Fibroblast of mammary gland (primary cell): ENCODE results near the gene MACROH2A1.
A peak's percentile ranks its signal among the peaks of the same experiment; 100 is the strongest.

Source experiments
- DNase-seq: peaks from one replicate; pipeline ENCODE4 v3.0.0-alpha.2; 2010; ENCODE audit warnings: low read depth
- H3K4me3 ChIP-seq: 2 replicates; pipeline ENCODE4 v1.5.1; 2011; ENCODE audit warnings: low read depth, mild to moderate bottlenecking, low read length, moderate library complexity; ENCODE audit not compliant: control insufficient read depth
- TF ChIP-seq, protein P1 (sequence below): conservative IDR thresholded peaks from 2 replicates; pipeline ENCODE4 v1.5.1; 2011; ENCODE audit warnings: low read depth, low read length, inconsistent platforms; ENCODE audit not compliant: control insufficient read depth, insufficient read depth

The MACROH2A1 gene

DNA sequence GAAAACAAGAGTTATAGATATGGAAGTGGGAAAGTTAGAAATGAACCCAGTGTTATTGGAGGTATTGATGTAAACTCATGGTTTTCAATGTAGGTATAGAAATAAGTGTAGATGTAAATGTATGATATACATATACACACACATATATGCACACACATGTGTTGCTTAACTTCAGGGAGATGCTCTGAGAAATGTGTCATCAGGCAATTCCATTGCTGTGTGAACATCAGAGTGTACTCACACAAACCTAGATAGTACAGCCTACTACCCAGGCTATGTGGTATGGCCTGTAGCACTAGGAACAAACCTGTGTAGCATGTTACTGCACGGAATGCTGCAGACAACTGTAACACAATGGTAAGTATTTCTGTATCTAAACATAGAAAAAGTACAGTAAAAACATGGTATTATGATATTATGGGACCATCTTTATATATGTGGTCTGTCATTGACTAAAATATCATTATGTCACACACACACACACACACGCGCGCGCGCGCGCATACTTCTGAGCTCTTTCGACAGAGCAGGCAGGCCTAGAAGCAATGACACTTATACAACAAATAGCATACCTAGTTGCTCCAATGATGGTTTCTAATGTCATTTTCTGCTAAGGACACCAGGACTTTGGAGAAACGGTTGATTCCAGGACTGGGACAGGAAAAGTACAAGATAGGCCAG is 86.6 kb downstream of the MACROH2A1 start:
- H3K4me3 ChIP-seq, result no peak overlapping the region
- TF ChIP-seq, protein P1, sequence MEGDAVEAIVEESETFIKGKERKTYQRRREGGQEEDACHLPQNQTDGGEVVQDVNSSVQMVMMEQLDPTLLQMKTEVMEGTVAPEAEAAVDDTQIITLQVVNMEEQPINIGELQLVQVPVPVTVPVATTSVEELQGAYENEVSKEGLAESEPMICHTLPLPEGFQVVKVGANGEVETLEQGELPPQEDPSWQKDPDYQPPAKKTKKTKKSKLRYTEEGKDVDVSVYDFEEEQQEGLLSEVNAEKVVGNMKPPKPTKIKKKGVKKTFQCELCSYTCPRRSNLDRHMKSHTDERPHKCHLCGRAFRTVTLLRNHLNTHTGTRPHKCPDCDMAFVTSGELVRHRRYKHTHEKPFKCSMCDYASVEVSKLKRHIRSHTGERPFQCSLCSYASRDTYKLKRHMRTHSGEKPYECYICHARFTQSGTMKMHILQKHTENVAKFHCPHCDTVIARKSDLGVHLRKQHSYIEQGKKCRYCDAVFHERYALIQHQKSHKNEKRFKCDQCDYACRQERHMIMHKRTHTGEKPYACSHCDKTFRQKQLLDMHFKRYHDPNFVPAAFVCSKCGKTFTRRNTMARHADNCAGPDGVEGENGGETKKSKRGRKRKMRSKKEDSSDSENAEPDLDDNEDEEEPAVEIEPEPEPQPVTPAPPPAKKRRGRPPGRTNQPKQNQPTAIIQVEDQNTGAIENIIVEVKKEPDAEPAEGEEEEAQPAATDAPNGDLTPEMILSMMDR, result no peak
- no peak for DNase-seq

DNA sequence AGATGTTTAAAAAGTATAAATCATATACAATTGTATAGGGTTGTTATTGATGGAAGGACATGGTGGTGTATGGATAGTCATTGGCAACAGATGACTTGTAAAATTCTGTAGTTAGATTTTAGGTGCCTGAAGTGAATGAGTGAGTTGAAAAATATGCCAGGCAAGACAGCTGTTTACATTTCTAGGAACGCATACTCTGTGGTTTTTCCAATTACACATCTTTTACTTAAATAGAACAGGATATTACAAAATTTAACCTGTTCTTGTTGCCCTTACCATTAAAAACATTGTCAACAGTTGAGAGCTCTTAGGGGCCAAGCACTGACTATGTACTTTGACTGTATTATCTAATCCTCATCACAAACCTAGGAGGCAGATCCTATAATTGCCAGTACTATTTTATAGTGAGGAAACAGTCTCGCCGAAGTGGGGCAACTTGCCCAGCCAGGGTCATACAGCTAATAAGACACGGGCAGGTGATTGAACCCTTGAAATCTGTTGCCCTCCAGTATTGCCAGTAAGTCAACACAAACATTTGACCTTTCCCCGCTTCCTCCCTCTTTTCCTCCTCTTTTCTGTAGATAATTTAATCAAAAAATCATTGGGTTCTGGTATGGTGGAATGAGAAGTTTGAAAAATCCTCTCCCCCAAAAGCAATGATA is 88.6 kb downstream of the MACROH2A1 start:
- TF ChIP-seq, protein P1, result no peak
- DNase-seq, result peak; percentile 74

DNA sequence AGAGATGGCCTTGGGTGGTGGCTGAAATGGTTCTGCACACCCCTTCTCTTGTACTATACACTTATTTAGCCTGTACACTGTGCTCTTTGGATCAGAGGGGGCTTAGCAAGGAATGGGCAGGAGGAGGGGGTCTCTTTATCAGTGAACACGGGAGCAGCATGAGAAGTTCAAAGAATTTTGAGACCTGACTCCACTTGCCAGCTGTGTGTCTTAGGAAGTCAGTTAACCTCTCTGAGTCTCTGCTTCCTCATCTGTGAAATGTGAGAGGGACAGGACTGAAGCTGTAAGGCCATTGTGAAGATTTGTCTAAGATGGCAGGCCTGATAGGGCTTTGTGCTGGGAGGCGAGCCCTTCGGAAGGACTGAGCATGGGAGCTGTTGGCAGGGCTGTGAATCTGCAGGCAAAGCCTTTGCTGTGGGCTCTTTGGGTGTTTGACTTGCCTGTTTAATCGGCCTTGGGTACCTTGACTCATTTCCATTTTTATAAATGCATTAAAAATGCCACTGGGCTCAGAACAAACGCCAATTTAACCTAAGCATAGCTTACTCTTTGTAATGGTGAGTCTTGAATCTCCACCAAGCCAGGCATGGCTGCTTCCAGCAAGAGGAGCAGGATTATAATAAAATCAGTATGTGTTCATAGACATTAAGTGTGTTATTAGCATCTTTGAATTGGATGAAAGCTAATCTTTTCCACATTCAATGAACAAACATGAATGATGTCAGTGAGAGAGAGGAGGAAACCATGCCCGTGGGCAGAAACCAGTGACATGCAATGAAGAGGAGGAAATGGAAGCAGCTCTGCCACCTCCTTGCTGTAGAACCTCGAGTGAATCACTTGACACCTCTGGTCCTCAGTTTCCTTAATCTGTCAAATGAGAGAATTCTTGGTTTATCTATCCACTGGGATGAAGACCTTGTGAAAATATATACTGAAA is 89.4 kb downstream of the MACROH2A1 start:
- no peak for DNase-seq
- H3K4me3 ChIP-seq, result no peak overlapping the region
- TF ChIP-seq, protein P1, result no peak

More for the DNA sequence above, 88.6 kb downstream of the MACROH2A1 start:
- H3K4me3 ChIP-seq, result no peak overlapping the region

DNA sequence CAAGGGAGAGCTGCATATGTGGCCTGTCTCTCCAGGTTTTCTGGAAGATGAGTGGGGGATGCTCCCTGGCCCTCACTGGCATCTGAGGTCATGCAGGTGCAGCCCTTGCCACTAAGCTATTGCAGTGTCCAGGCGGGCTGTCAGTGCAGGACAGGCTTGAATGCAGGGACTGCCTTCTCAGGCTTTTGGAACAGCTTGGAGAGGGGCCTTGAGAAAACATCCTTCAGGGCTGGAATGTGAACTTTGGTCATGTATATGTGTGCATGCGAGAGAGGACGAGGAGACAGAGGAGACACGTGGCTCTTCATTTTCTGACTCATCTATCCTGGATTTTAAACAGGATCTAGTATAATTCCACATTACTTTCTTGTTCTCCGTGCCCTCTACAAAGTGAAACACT is 90.3 kb downstream of the MACROH2A1 start:
- TF ChIP-seq, protein P1, result no peak
- DNase-seq, result peak; percentile 67
- H3K4me3 ChIP-seq, result no peak overlapping the region

DNA sequence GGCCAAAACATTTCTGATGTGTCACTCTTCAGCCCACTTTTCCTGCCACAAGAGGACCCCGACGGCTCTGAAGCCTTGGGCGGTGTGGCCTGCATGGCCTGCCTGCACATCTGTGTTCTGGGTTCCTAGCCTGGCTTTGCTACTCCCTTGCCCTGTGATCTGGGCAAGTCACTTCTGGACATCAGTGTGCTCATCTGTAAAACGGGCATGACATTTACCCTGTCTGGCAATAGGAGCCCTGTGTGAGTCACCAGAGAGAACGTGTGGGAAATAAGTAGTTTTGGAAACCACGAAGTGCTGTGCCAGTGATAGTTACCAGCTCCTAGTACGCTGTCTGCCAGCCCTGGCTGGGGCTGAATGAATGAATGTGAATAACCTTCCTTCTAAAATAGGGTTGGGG is 90.8 kb downstream of the MACROH2A1 start:
- TF ChIP-seq, protein P1, result no peak
- no peak overlapping the region for H3K4me3 ChIP-seq
- DNase-seq, result peak; percentile 62

DNA sequence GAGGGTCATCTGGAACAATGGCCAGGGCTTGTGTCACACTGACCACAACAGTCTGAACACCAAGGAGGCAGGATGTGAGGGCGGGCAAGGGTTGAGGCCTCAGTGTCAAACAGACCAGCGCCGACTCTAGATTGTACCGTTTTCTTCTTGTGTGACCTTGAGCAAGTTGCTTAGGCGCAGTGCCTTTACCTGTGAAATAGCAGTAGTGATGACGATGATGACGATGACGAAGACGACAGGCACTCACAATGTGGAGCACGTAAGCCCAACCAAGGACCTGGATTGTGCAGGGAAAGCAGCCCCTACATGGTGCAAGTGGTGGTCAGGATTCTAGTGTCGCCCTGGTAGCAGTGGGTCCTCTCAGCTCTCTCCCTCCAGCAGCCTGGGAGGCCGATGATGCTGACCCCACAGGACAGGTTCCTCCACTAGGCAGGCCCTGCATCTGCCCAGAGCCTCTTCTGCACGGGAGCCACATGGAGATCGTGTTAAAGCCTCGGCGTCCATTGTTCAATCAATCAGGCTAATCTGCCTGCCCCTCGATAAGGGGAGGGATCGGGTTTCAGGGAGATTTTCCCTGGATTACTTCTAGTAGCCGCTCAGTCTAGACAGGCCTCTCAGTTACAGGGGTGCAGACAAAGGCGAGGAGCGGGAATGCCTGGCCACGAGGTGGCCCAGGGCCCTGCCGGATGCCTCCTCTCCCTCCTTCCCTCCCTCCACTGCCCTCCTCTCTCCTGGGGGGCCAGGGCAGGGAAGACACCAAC is 91.7 kb downstream of the MACROH2A1 start:
- no peak overlapping the region for H3K4me3 ChIP-seq
- DNase-seq, result no peak
- TF ChIP-seq, protein P1, result no peak
